K562 (cell line): ENCODE results near the gene FREM1.

Experiments used
- CBX1 ChIP-seq: sonication (generic); IDR thresholded peaks from 2 replicates; pipeline ENCODE4 v1.6.1; 2016; ENCODE audit warnings: antibody characterized with exemption, low read depth, mild to moderate bottlenecking
- HMG20A ChIP-seq: fragments of 450-650 bp; formaldehyde crosslinking; conservative IDR thresholded peaks from 2 replicates; pipeline ENCODE4 v1.4.0; 2020; ENCODE audit warnings: mild to moderate bottlenecking, mixed read lengths
- MEF2D ChIP-seq: conservative IDR thresholded peaks from 2 replicates; pipeline ENCODE4 v1.6.1; 2016; ENCODE audit warnings: low read depth, missing genetic modification characterization, missing compliant biosample characterization
- POLR2A ChIP-seq: fragments of 450-650 bp; conservative IDR thresholded peaks from 2 replicates; pipeline ENCODE4 v1.6.1; 2016
- POLR2AphosphoS2 ChIP-seq: IDR thresholded peaks from 2 replicates; pipeline ENCODE4 v1.6.1; 2012; ENCODE audit warnings: low read length, improper control_type of control experiment
- RFX5 ChIP-seq: IDR thresholded peaks from 2 replicates; pipeline ENCODE4 v1.6.1; 2011; ENCODE audit warnings: low read depth, mild to moderate bottlenecking, improper control_type of control experiment, low read length
- ZNF41 ChIP-seq: fragments of 250-450 bp; sonication (Bioruptor Pico); conservative IDR thresholded peaks from 2 replicates; pipeline ENCODE4 v1.4.0; 2020; ENCODE audit warnings: mild to moderate bottlenecking
- TF ChIP-seq, protein P1 (sequence below), 2 experiments: fragments of 450-650 bp; formaldehyde crosslinking in 1 of 2; IDR thresholded peaks; 2 replicates each; pipeline versions ENCODE4 v1.4.0 to v1.6.1; 2014 to 2020; ENCODE audit warnings: mild to moderate bottlenecking in 2 of 2, borderline replicate concordance in 1 of 2, low read depth in 1 of 2
- TF ChIP-seq, protein P2 (sequence below), 2 experiments: fragments of 450-650 bp in 1 of 2; sonication (generic) in 1 of 2; formaldehyde crosslinking in 1 of 2; IDR thresholded peaks; 2 replicates each; pipeline versions ENCODE4 v1.7.1 to v1.9.0; 2016 to 2022; ENCODE audit warnings: inconsistent platforms in 1 of 2, mild to moderate bottlenecking in 1 of 2, missing genetic modification reagents in 1 of 2

DNA sequence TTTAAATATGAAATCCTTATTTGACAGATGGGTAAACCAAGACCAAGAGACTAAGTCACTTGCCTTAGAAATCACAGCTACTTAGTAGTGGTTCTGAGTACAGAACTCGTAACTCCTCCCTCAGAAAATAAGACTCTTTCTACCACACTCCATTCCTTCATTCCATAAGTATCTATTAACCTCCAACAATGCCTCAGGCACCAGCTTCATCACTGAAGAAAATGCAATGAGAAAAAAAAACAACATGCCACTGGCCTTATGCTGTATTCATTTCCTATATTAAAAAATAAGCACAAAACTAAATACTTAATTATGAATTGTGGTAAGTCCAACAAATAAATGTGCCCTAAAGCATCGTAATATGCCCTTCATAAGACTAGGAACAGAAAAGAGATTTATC lies 13.5 kb upstream of the FREM1 start:
- no peak for TF ChIP-seq MEF2D (tag)
- TF ChIP-seq, protein P1, sequence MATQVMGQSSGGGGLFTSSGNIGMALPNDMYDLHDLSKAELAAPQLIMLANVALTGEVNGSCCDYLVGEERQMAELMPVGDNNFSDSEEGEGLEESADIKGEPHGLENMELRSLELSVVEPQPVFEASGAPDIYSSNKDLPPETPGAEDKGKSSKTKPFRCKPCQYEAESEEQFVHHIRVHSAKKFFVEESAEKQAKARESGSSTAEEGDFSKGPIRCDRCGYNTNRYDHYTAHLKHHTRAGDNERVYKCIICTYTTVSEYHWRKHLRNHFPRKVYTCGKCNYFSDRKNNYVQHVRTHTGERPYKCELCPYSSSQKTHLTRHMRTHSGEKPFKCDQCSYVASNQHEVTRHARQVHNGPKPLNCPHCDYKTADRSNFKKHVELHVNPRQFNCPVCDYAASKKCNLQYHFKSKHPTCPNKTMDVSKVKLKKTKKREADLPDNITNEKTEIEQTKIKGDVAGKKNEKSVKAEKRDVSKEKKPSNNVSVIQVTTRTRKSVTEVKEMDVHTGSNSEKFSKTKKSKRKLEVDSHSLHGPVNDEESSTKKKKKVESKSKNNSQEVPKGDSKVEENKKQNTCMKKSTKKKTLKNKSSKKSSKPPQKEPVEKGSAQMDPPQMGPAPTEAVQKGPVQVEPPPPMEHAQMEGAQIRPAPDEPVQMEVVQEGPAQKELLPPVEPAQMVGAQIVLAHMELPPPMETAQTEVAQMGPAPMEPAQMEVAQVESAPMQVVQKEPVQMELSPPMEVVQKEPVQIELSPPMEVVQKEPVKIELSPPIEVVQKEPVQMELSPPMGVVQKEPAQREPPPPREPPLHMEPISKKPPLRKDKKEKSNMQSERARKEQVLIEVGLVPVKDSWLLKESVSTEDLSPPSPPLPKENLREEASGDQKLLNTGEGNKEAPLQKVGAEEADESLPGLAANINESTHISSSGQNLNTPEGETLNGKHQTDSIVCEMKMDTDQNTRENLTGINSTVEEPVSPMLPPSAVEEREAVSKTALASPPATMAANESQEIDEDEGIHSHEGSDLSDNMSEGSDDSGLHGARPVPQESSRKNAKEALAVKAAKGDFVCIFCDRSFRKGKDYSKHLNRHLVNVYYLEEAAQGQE (IDR thresholded peaks at IDR 0.05; ENCODE audit: borderline replicate concordance): no peak
- TF ChIP-seq, protein P1 (CRISPR knock-in tag; IDR thresholded peaks at IDR 0.05; ENCODE audit: low read depth): no peak
- no peak for TF ChIP-seq ZNF41 (CRISPR knock-in tag)
- no peak for TF ChIP-seq HMG20A (CRISPR knock-in tag)
- no peak for TF ChIP-seq POLR2A
- no peak for TF ChIP-seq POLR2AphosphoS2
- TF ChIP-seq CBX1: no peak
- no peak for TF ChIP-seq RFX5
- TF ChIP-seq, protein P2, sequence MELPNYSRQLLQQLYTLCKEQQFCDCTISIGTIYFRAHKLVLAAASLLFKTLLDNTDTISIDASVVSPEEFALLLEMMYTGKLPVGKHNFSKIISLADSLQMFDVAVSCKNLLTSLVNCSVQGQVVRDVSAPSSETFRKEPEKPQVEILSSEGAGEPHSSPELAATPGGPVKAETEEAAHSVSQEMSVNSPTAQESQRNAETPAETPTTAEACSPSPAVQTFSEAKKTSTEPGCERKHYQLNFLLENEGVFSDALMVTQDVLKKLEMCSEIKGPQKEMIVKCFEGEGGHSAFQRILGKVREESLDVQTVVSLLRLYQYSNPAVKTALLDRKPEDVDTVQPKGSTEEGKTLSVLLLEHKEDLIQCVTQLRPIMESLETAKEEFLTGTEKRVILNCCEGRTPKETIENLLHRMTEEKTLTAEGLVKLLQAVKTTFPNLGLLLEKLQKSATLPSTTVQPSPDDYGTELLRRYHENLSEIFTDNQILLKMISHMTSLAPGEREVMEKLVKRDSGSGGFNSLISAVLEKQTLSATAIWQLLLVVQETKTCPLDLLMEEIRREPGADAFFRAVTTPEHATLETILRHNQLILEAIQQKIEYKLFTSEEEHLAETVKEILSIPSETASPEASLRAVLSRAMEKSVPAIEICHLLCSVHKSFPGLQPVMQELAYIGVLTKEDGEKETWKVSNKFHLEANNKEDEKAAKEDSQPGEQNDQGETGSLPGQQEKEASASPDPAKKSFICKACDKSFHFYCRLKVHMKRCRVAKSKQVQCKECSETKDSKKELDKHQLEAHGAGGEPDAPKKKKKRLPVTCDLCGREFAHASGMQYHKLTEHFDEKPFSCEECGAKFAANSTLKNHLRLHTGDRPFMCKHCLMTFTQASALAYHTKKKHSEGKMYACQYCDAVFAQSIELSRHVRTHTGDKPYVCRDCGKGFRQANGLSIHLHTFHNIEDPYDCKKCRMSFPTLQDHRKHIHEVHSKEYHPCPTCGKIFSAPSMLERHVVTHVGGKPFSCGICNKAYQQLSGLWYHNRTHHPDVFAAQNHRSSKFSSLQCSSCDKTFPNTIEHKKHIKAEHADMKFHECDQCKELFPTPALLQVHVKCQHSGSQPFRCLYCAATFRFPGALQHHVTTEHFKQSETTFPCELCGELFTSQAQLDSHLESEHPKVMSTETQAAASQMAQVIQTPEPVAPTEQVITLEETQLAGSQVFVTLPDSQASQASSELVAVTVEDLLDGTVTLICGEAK (IDR thresholded peaks at IDR 0.05): no peak
- TF ChIP-seq, protein P2 (CRISPR knock-in tag; IDR thresholded peaks at IDR 0.05): no peak
